H7 (cell line): ENCODE measurements around the gene DUSP3. TPM values are rescaled to one million over a fixed set of nuclear protein-coding genes. Genes with fewer than 3 reads are reported as not detected.

Experiments used
- DNase-seq: peaks from one replicate; pipeline ENCODE4 v3.0.0; 2012
- H3K27me3 ChIP-seq: 2 replicates; pipeline ENCODE4 v1.6.0; 2011; ENCODE audit warnings: mild to moderate bottlenecking, low read length; ENCODE audit not compliant: control insufficient read depth, insufficient read depth
- H3K36me3 ChIP-seq: replicated peaks from 2 replicates; pipeline ENCODE4 v1.5.1; 2011; ENCODE audit warnings: low read length; ENCODE audit not compliant: control insufficient read depth, insufficient read depth
- H3K4me3 ChIP-seq: 2 replicates; pipeline ENCODE4 v1.5.1; 2011; ENCODE audit warnings: low read depth, mild to moderate bottlenecking, control low read depth, low read length, moderate library complexity; ENCODE audit not compliant: insufficient read depth
- total RNA-seq: library from RNA; depleted of rRNA; stranded (reverse); fragments of >200 nt; shearing (Covaris generic); gene quantifications from 2 replicates; pipeline ENCODE4 v1.2.3, GENCODE V29; 2014

DUSP3 gene
- total RNA-seq, 1 experiment from 2014 or later = 35.5 TPM

DNA sequence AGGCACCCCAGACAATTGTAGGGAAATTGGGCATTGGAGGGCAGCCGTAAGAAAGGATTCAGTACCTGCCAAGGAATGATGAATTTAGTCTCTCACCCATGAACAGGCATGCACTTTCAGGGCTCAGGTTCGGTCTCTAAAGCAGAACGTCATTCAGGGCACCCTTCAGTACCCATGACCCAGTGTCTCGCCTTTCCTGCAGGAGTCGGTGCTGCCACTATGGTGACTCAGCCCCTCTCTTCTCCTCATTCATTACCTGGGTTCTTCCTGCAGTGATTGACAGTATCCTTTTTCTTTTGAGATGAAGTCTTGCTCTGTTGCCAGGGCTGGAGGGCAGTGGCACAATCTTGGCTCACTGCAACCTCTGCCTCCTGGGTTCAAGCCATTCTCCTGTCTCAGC is 28.6 kb downstream of the DUSP3 start:
- Histone ChIP-seq H3K27me3 (peaks cover 11% of the 10 kb centered on the region), H3K4me3 (no peak overlapping the region), H3K36me3 (no peaks in the 10 kb centered on the region)
- no peak for DNase-seq

- DNase-seq = peak; percentile 72
These were observed 33.2 kb downstream of the DUSP3 start for GRCh38 chr17:43745541-43745940.

DNA sequence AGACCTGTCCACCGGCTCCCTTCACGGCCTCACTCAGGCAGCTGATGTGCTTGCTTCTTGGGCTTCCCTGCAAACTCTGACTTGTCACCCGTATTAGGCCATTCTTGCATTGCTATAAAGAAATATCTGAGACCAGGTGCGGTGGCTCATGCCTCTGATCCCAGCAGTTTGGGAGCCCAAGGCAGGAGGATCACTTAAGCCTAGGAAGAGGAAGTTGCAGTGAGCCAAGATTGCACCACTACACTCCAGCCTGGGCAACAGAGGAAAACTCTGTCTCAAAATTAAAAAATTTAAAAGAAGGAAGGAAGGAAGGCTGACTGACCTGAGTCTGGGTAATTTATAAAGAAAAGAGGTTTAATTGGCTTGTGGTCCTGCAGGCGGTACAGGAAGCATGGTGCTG is 37.1 kb downstream of the DUSP3 start:
- H3K4me3 ChIP-seq = no peak overlapping the region
- no peaks in the 10 kb centered on the region for H3K27me3 ChIP-seq
- DNase-seq = no peak
- no peaks in the 10 kb centered on the region for H3K36me3 ChIP-seq

More at GRCh38 chr17:43745541-43745940, 33.2 kb downstream of the DUSP3 start:
- no peaks in the 10 kb centered on the region for H3K36me3 ChIP-seq
- H3K4me3 ChIP-seq = no peak overlapping the region
- no peaks in the 10 kb centered on the region for H3K27me3 ChIP-seq

- no peak for DNase-seq
- H3K27me3 ChIP-seq = no peaks in the 10 kb centered on the region
- H3K36me3 ChIP-seq = no peaks in the 10 kb centered on the region
- H3K4me3 ChIP-seq = no peak overlapping the region
These were observed 38.2 kb downstream of the DUSP3 start for GRCh38 chr17:43740541-43740940.

GRCh38 chr17:43737722-43738121 is 41.1 kb downstream of the DUSP3 start:
- H3K36me3 ChIP-seq = no peaks in the 10 kb centered on the region
- no peaks in the 10 kb centered on the region for H3K27me3 ChIP-seq
- H3K4me3 ChIP-seq = no peak overlapping the region
- no peak for DNase-seq

DNA sequence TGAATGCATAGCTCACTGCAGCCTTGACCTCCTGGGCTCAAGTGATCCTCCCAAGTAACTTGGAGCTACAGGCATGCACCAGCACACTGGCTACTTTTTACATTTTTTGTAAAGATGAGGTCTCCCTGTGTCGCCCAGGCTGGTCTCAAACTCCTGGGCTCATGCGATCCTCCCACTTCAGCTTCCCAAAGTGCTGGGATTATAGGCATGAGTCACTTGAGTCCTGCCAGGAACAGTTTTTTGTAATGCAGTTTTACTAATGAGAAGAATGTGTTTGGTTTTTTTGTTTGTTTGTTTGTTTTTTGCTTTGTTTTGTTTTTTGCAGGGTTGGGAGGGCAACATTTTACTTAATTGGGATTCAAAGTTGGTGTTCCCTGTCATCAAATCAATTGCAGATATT is 42.4 kb downstream of the DUSP3 start:
- Histone ChIP-seq H3K36me3 (no peaks in the 10 kb centered on the region), H3K27me3 (no peaks in the 10 kb centered on the region), H3K4me3 (no peak overlapping the region)
- DNase-seq = no peak

DNA sequence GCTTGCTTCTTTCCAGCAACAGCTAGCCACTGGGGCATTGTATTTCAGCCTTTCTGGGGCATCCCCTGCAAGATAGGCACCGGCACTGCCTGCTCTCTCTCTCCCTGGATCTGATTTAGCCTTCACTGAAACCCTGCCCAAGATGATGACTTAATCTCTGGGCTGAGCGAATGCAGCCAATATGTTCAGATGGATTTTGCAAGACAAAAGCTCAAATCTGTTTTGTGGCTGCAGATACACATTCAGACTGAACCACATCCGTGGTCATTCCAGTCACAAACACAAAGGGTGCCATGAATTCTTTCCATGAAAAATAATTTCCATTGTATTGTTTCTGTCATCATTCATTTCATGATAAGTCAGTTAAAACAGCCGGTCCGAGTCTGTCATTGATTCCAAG is 44.4 kb downstream of the DUSP3 start:
- Histone ChIP-seq H3K4me3 (no peak overlapping the region), H3K27me3 (no peaks in the 10 kb centered on the region), H3K36me3 (no peaks in the 10 kb centered on the region)
- DNase-seq = no peak

DNA sequence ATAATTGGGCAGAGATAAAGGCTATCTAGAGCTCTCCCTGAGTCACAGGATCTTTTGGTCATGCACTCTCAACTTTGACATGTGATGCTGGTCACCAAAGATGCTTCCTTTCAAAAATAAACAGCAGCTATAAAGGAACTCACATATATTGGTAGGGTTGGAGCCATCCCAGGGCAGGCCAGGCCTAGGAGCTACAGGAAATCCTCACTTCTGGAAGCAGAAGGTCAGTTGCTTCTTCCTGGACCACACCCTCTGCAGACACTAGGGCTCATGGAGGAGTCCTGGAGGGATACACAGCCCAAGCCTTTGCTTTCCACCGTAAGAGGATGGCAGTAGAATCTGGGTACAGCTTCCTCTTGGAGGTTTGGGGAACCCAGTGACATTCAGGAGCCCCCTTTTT is 44.8 kb downstream of the DUSP3 start:
- Histone ChIP-seq H3K36me3 (no peaks in the 10 kb centered on the region), H3K27me3 (no peaks in the 10 kb centered on the region), H3K4me3 (no peak overlapping the region)
- DNase-seq = no peak

- DNase-seq = no peak
- Histone ChIP-seq H3K27me3 (no peaks in the 10 kb centered on the region), H3K36me3 (no peaks in the 10 kb centered on the region), H3K4me3 (no peak overlapping the region)
These were observed 45.8 kb downstream of the DUSP3 start for GRCh38 chr17:43732958-43733357.

DNA sequence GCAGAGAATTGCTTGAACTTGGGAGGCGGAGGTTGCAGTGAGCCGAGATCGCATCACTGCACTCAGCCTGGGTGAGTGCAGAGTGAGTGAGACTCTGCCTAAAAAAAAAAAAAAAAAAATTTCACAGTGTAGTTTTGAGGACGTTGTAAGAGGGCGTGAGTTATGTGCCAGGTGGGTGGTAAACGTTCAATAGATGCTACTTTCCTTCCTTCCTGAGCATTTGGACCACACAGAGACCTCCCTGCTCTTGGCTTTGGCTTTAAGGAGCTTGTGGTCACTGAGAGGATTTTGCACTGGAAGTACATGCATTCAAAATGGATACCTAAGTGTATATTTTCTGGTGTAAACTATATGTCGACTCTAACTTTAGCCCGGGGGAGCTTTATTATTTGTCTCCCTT is 50.7 kb downstream of the DUSP3 start:
- DNase-seq = no peak
- Histone ChIP-seq H3K27me3 (no peaks in the 10 kb centered on the region), H3K36me3 (no peaks in the 10 kb centered on the region), H3K4me3 (no peak overlapping the region)

GRCh38 chr17:43723697-43724359 is 54.9 kb downstream of the DUSP3 start:
- DNase-seq = no peak
- H3K4me3 ChIP-seq = no peak overlapping the region
- H3K36me3 ChIP-seq = no peaks in the 10 kb centered on the region
- H3K27me3 ChIP-seq = no peaks in the 10 kb centered on the region; the same call in 1 of the 2 replicates

DNA sequence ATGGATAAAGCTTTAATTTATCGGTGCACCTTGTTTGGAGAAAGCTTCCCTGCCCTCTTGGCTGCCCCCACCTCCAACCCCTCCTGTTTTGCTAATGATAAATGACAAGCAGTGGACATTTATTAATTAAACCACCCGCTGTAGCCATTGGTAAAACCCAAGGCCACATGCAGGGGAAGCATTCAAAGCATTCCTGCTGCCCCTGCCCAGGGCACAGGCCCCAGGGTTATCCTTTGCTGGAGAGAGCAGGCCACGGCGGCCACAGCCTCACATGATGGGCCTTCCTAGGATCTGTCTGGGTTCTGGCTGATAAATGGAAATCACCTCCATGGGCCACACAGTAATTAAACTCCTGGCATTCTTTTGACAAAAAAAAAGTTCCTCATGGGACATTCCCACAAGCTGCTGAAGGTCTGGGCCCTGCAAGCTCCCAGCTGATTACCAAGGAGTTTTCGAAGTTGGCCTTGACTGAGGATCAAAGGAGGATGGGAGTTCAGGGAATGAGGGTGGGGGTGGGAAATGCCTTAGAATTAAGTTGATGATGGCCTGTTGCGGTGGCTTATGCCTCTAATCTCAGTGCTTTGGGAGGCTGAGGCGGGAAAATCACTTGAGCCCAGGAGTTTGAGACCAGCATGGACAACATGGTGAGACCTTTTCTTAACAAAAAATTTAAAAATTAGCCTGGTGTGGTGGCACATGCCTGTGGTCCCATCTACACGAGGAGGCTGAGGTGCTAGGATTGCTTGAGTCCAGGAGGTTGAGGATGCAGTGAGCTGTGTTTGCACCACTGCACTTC is 55.7 kb downstream of the DUSP3 start:
- Histone ChIP-seq H3K4me3 (no peak overlapping the region), H3K36me3 (no peaks in the 10 kb centered on the region), H3K27me3 (no peaks in the 10 kb centered on the region; the same call in 1 of the 2 replicates)
- peak; percentile 29 for DNase-seq

DNA sequence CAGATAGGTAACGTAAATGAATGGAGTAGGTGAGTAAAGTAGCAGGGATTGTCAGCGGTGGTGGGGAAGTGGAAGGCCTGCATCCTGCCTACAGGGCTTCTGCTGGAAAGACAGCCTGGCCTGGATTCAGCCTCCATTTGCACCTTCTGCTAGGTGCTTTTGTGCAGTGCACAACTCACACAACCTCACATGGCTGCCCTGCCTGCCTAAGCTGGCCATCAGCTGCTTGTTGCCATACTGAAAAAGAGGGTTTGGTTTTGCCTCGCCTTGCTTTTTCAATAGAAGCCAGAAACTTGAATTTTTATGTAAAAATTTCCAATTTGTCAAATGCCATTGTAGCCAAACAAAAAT is 56.5 kb downstream of the DUSP3 start:
- Histone ChIP-seq H3K4me3 (no peak overlapping the region), H3K27me3 (no peaks in the 10 kb centered on the region; the same call in 1 of the 2 replicates), H3K36me3 (no peaks in the 10 kb centered on the region)
- DNase-seq = no peak

GRCh38 chr17:43721537-43722268 is 57.1 kb downstream of the DUSP3 start:
- DNase-seq = peak; percentile 29
- no peaks in the 10 kb centered on the region for H3K36me3 ChIP-seq
- peaks cover 1% of the 10 kb centered on the region; the same call in 1 of the 2 replicates for H3K27me3 ChIP-seq
- H3K4me3 ChIP-seq = no peak overlapping the region
